Keratinocyte (primary cell): Measurements from ENCODE around the gene RFX3.

ENCODE experiments used
- CTCF ChIP-seq, 3 experiments: IDR thresholded peaks in 1 of 3; conservative IDR thresholded peaks in 1 of 3; optimal IDR thresholded peaks in 1 of 3; 2 replicates in 2 of 3; 3 replicates in 1 of 3; pipeline versions ENCODE3 to v1.5.1; 2011; ENCODE audit warnings: low read length in 3 of 3, mild to moderate bottlenecking in 3 of 3, moderate library complexity in 2 of 3, control low read depth in 1 of 3, inconsistent platforms in 1 of 3; ENCODE audit not compliant: insufficient read depth in 2 of 3; ENCODE audit errors: extremely low read depth in 1 of 3
- EZH2 ChIP-seq: IDR thresholded peaks from one replicate; pipeline ENCODE4 v1.6.1; 2012; ENCODE audit warnings: inconsistent platforms, mild to moderate bottlenecking, low read length, moderate library complexity

GRCh38 chr9:3500044-3500443 is 25.8 kb downstream of the RFX3 start:
- TF ChIP-seq CTCF (optimal IDR thresholded peaks at IDR 0.05 in 1 of 3, IDR thresholded peaks at IDR 0.05 in 1 of 3, conservative IDR thresholded peaks at IDR 0.05 in 1 of 3; ENCODE audit: extremely low read depth in 1 of 3, insufficient read depth in 2 of 3, low read length in 3 of 3) = no peak
- no peak for TF ChIP-seq EZH2
